B cell (primary cell): ENCODE measurements around the gene MEPCE. TPM values are rescaled to one million over a fixed set of nuclear protein-coding genes. Genes with fewer than 3 reads are reported as not detected.

Experiments used
- ATAC-seq: fragments of 200-7000 bp; cut with Tn5 transposase; one replicate; pipeline ENCODE4 v1.10.0; 2021; ENCODE audit warnings: low read depth, mild to moderate bottlenecking, moderate number of reproducible peaks, moderate library complexity
- CTCF ChIA-PET: fragments of 350-600 bp; sonication (Branson Sonifier 250); formaldehyde crosslinking; loops from one replicate; lab custom pipeline; 2021; ENCODE audit warnings: antibody characterized with exemption, inconsistent platforms; lab: Charles Lee
- POLR2A ChIA-PET: fragments of 350-600 bp; sonication (Branson Sonifier 250); formaldehyde crosslinking; loops from one replicate; lab custom pipeline; 2021; ENCODE audit warnings: antibody characterized with exemption; lab: Charles Lee
- DNase-seq: peaks from one replicate; pipeline ENCODE4 v3.0.0; 2013
- H2AFZ ChIP-seq: 2 replicates; pipeline ENCODE4 v1.6.1; 2012; ENCODE audit warnings: mild to moderate bottlenecking, low read depth, low read length; ENCODE audit not compliant: insufficient read depth, poor library complexity, severe bottlenecking
- H3K27ac ChIP-seq, 2 donors: 1 replicate in 1 of 2; 2 replicates in 1 of 2; pipeline ENCODE4 v1.5.1; 2012 to 2013; ENCODE audit warnings: low read length in 2 of 2, mild to moderate bottlenecking in 2 of 2, moderate library complexity in 1 of 2
- H3K27me3 ChIP-seq, 4 experiments: fragments of 200-600 bp in 1 of 4; sonication (generic) in 1 of 4; replicated peaks in 1 of 4; 1 replicate in 2 of 4; 2 replicates in 2 of 4; pipeline versions ENCODE4 v1.6.1 to v1.7.0; 2013 to 2016; ENCODE audit warnings: low read length in 3 of 4, mild to moderate bottlenecking in 2 of 4, mixed read lengths in 1 of 4, moderate library complexity in 1 of 4; ENCODE audit not compliant: insufficient read depth in 4 of 4, control insufficient read depth in 3 of 4; ENCODE audit errors: control extremely low read depth in 1 of 4
- H3K36me3 ChIP-seq, 2 experiments: replicated peaks in 1 of 2; 1 replicate in 1 of 2; 2 replicates in 1 of 2; pipeline versions ENCODE4 v1.6.1 to v1.7.1; 2013; ENCODE audit warnings: low read length in 1 of 2; ENCODE audit not compliant: insufficient read depth in 2 of 2, control insufficient read depth in 1 of 2; ENCODE audit errors: control extremely low read depth in 1 of 2, extremely low read depth in 1 of 2
- H3K4me1 ChIP-seq, 2 donors: fragments of 200-600 bp in 1 of 2; sonication (generic) in 1 of 2; 1 replicate in 1 of 2; 2 replicates in 1 of 2; pipeline versions ENCODE4 v1.5.1 to v1.6.1; 2013 to 2017; ENCODE audit warnings: low read length in 2 of 2; ENCODE audit not compliant: control insufficient read depth in 2 of 2, insufficient read depth in 2 of 2
- H3K4me2 ChIP-seq: replicated peaks from 2 replicates; pipeline ENCODE3; 2012; ENCODE audit warnings: mild to moderate bottlenecking, low read depth, low read length; ENCODE audit not compliant: poor library complexity, severe bottlenecking
- H3K4me3 ChIP-seq, 5 experiments: fragments of 200-600 bp in 1 of 5; sonication (generic) in 1 of 5; 1 replicate in 3 of 5; 2 replicates in 2 of 5; pipeline versions ENCODE4 v1.5.1 to v1.7.0; 2011 to 2016; ENCODE audit warnings: low read length in 4 of 5, mild to moderate bottlenecking in 4 of 5, low read depth in 2 of 5, control low read depth in 1 of 5, moderate library complexity in 1 of 5; ENCODE audit not compliant: insufficient read depth in 1 of 5; ENCODE audit errors: control extremely low read depth in 1 of 5, extremely low read depth in 1 of 5
- H3K79me2 ChIP-seq: fragments of 200-600 bp; sonication (generic); one replicate; pipeline ENCODE4 v1.6.0; 2016; ENCODE audit warnings: low read length; ENCODE audit not compliant: control insufficient read depth, insufficient read depth
- H3K9ac ChIP-seq: fragments of 200-600 bp; sonication (generic); 2 replicates; pipeline ENCODE4 v1.6.1; 2017; ENCODE audit warnings: mild to moderate bottlenecking, low read length, moderate library complexity
- H3K9me3 ChIP-seq, 3 donors: one replicate each; pipeline versions ENCODE4 v1.6.1 to v1.7.1; 2013; ENCODE audit warnings: low read length in 2 of 3; ENCODE audit not compliant: control insufficient read depth in 2 of 3, insufficient read depth in 1 of 3; ENCODE audit errors: control extremely low read depth in 1 of 3
- H4K20me1 ChIP-seq: 2 replicates; pipeline ENCODE4 v1.6.0; 2012; ENCODE audit warnings: mild to moderate bottlenecking, low read length; ENCODE audit not compliant: insufficient read depth, control insufficient read depth, poor library complexity, severe bottlenecking
- H3K27ac Mint-ChIP-seq: one replicate; pipeline ENCODE4 v1.8.0; 2021; ENCODE audit warnings: mixed read lengths
- H3K27me3 Mint-ChIP-seq: one replicate; pipeline ENCODE4 v1.8.0; 2021; ENCODE audit warnings: mixed read lengths
- H3K4me1 Mint-ChIP-seq: one replicate; pipeline ENCODE4 v1.8.0; 2021; ENCODE audit warnings: mixed read lengths
- H3K4me3 Mint-ChIP-seq: one replicate; pipeline ENCODE4 v1.8.0; 2021; ENCODE audit warnings: mixed read lengths
- H3K9me3 Mint-ChIP-seq: one replicate; pipeline ENCODE4 v1.8.0; 2022; ENCODE audit warnings: mixed read lengths; ENCODE audit not compliant: insufficient read depth
- CTCF ChIP-seq: fragments of 200-600 bp; IDR thresholded peaks from one replicate; pipeline ENCODE4 v1.8.0; 2022; ENCODE audit warnings: antibody characterized with exemption, mild to moderate bottlenecking
- EZH2 ChIP-seq: IDR thresholded peaks from 2 replicates; pipeline ENCODE4 v1.6.1; 2012; ENCODE audit warnings: borderline replicate concordance, low read depth, mild to moderate bottlenecking, moderate library complexity, low read length; ENCODE audit not compliant: insufficient read depth, poor library complexity, severe bottlenecking
- WGBS: methylation state at CpG from one replicate; pipeline ENCODE4 v1.1.5; 2013; ENCODE audit warnings: missing lambda C conversion rate; ENCODE audit not compliant: insufficient coverage; 5-methylcytosine and 5-hydroxymethylcytosine counted together
- intact Hi-C: fragments of 100-400 bp; cut with micrococcal nuclease; formaldehyde crosslinking; loops from one replicate; pipeline ENCODE4 v1.10.0; 2022
- polyA plus RNA-seq: library from polyadenylated mRNA; depleted of rRNA; stranded (reverse); fragments of >200 nt; gene quantifications from 2 replicates; pipeline ENCODE4 v1.2.3, GENCODE V29; 2012
- total RNA-seq, 2 donors: library from RNA; stranded (reverse); fragments of 120-200 nt in 1 of 2; gene quantifications; 1 replicate in 1 of 2; 2 replicates in 1 of 2; pipeline versions ENCODE4 v1.2.3 to v1.2.4, GENCODE V29; 2013 to 2022

The MEPCE gene
- total and polyA plus RNA-seq, 2 donors (not counting 1 experiment from before 2014, with no cell fraction given) = 54.5 to 90.6 TPM

- Histone ChIP-seq H3K4me3 (peak overlapping the region; percentile 39 to 96 (median 81)), H4K20me1 (peaks cover 40% of the 10 kb centered on the region), H3K36me3 (peaks cover 5 to 30% of the 10 kb centered on the region in 2 experiments), H3K9ac (peak overlapping the region; percentile 88), H3K27me3 (no peaks in the 10 kb centered on the region), H2AFZ (peak overlapping the region; percentile 75), H3K79me2 (peaks cover 38% of the 10 kb centered on the region), H3K9me3 (no peaks in the 10 kb centered on the region), H3K27ac (peak overlapping the region; percentile 87 to 91), H3K4me2 (peak overlapping the region; percentile 95), H3K4me1 (peaks cover 26 to 46% of the 10 kb centered on the region in 2 donors)
- Mint-ChIP-seq H3K27ac (peak overlapping the region; percentile 99), H3K4me1 (peaks cover 50% of the 10 kb centered on the region), H3K9me3 (no peaks in the 10 kb centered on the region), H3K27me3 (no peaks in the 10 kb centered on the region), H3K4me3 (peak overlapping the region; percentile 98)
- WGBS = 2% methylated on average over 81 of the region's 81 CpGs
- POLR2A ChIA-PET = interaction anchor here (0.7 to 1.8 kb wide), 8 partner anchors 7 to 1055 kb away, joined by 3 to 19 read pairs (median 6); partner anchors contain the start of genes LAMTOR4, TSC22D4 and ZCWPW1
- CTCF ChIA-PET = interaction anchor here (0.5 to 2.1 kb wide), 9 partner anchors 10 to 270 kb away, joined by 3 to 6 read pairs (median 4); partner anchors contain the start of genes MOSPD3 and POP7
- DNase-seq (peak; percentile 81), ATAC-seq (peak; percentile 28)
- no peak for TF ChIP-seq EZH2
- TF ChIP-seq CTCF = no peak
- intact Hi-C loops = loop anchor here (1.0 to 2.0 kb wide), 7 partner anchors 7 to 417 kb away; partner anchors contain the start of genes MOSPD3, POP7, SLC12A9 and TSC22D4
Observed at GRCh38 chr7:100435401-100436304, 6.0 kb downstream of the MEPCE start.
